ENCODE data around the gene MAPRE3.

Gene MAPRE3

DNA sequence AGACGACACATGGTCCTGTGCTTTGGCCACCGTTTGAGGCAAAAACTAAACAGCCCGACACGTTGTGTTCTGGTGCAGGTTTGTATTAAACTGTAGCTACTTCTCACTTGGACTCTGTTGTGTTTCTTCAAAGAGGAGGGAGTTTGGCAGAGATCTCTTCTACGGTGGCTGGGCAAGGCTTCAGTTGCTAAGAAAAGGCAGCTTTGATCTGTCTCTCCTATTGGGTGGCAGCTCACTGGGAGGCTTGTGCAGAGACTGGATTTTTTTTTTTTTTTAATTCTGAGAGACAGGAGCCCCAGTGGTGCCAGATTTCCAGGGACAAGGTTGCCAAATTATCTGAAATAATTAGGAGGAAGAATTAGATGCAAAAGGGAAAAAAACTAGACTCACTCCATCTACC is 20.2 kb upstream of the MAPRE3 start:
- DNase-seq (ENCODE audit: low read depth), result no peak

DNA sequence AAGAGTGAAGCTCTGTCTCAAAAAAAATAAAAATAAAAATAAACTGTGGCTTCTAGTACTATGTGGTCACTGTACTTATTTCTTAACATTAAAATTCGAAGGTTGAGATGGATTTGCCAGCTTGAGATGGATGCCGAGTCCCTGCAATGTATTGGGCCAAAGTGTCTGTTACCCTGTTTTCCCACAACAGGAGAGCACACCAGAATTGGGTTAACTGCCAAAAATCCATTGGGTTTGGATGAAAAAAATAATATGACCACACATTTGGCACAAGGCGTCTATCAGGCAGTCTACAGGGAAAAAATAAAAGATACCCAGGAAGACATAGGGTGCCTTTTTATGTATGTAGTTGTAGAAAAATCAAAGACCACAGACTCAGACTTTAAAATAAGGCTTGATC is 19.2 kb upstream of the MAPRE3 start:
- no peak for DNase-seq (ENCODE audit: low read depth)

DNA sequence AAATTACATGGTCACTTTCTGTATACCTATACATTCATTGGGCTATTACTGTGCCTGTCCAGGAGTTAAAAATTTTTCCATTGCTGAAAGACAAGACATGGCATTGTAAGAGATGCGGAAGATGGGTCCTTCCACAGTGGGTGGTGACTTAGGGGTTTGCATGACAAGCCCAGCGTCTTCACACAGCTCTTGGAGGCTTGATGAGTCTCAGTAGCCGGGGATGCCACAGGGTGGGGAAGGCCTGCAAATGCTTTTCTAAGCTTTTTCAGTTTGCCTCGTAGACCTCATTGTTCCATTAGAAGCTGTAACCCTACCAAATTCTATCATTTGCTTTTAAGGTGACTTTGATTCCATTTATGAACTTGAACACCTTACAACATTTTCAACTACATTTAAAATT is 18.1 kb upstream of the MAPRE3 start:
- DNase-seq (ENCODE audit: low read depth), result no peak

DNA sequence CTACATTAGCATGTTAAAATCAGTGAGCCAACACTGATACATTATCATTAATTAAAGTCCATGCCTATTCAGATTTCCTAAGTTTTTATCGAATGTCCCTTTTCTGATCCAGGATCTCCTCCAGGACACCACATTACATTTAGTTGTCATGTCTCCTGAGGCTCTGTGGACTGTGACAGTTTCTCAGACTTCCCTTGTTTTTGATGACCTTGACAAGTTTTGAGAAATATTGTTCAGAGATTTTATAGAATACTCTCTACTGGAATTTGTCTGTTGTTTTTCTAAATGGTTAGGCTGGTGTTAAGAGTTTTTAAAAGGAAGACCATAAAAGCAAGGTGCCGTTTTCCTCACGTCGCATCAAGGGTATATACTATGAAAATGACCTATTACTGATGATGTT is 16.3 kb upstream of the MAPRE3 start:
- no peak for DNase-seq (ENCODE audit: low read depth)

DNA sequence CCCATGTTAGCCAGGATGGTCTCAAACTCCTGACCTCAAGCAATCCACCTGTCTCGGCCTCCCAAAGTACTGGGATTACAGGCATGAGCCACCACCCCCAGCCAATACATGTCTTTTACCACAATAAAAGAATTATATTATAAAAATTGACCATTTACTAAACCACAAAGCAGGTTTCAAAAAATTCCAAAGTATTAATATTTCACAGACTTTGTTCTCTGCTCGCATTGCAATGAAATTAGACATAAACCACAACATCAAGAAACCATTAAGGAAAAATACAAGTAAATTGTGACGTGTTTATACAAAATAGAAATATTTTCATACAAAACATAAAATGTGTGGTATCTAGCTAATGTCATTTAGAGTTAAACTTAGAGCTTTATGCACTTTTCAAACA is 13.4 kb upstream of the MAPRE3 start:
- no peak for DNase-seq (ENCODE audit: low read depth)

DNA sequence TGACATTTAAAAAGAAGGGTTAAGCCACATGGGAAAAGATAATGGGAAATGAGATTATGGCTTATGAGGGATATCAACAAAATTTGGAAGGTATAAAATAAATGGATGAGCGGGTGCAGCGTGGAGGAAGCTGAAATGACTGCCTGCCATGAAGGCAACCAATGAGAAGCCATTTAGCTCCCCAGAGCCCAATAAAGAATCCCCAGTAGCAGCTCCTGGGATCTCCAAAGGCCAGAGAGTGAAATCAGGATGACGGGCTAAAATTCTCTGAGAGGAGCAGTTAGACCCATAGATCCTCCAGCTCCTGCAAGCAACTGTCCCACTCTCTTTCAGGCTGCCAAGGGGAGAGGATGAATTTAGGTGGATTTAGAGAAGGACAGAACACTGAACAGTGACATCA is 12.9 kb upstream of the MAPRE3 start:
- DNase-seq (ENCODE audit: low read depth), result no peak

DNA sequence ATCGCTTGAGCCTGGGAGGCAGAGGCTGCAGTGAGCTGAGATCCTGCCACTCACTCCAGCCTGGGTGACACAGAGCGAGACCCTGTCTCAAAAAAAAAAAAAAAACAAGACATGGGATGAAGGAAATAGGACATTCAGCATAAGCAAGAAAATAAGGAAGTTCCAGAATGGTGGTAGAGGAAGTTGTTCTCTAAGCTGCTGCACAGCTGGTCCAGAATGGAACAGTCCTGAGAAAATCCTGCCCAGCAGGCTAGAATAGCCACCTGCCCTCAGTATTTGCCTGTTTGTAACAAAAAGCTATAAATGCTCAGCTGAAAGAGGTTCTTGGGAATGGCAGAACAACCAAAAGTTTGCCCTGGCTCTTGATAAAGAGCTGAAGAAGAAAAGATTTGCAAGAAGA is 11.1 kb upstream of the MAPRE3 start:
- no peak for DNase-seq (ENCODE audit: low read depth)

DNA sequence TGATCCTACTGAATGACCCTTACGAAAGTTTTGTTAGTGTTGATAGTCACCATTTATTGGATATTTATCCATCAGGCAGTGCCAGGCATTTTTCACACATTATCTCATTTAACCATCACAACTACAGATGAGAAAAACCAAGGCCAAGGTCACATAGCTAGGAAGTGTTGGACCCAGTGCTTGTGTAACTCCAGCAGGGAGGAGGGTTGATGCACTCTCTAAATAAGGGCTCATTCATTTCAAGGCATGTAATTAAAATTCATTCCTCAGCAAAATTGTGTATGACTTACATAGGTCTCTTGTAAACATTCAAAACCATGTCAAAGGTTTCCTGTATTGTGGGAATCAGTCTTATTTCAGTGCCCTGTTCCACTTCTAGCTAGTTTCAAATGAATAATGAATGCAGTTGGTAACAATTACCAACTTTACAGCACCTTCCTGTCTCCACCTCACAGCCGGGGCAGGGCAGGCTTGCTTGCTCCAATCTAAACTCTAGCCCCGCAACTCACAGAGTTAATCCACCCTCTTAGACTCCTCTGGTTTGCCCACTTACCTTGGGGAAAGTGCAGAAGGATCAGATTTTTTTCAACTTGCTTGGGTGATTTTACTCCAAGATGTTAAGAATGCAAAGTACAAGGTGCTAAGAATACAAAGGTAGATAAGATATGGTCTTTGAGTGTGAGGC is 5.8 kb upstream of the MAPRE3 start:
- no peak for DNase-seq (ENCODE audit: low read depth)

DNA sequence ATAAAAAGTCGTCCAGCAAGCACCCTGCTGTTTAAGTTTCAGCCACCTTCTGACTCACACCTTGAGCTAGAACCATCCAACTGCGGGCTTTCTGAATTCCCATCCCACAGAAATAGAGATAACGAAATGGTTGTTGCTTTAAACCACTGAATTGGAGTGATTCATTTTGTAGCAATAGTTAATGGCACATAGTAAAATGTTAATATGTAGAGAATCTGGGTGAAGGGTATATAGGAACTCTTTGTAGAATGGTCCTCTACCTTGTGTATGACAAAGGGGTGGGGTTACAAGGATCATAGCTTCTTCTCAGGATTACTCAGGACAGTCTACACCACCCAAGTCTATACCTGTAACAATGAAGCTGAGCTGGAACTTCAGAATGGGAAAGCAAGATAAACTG is 2.4 kb upstream of the MAPRE3 start:
- no peak for DNase-seq (ENCODE audit: low read depth)

DNA sequence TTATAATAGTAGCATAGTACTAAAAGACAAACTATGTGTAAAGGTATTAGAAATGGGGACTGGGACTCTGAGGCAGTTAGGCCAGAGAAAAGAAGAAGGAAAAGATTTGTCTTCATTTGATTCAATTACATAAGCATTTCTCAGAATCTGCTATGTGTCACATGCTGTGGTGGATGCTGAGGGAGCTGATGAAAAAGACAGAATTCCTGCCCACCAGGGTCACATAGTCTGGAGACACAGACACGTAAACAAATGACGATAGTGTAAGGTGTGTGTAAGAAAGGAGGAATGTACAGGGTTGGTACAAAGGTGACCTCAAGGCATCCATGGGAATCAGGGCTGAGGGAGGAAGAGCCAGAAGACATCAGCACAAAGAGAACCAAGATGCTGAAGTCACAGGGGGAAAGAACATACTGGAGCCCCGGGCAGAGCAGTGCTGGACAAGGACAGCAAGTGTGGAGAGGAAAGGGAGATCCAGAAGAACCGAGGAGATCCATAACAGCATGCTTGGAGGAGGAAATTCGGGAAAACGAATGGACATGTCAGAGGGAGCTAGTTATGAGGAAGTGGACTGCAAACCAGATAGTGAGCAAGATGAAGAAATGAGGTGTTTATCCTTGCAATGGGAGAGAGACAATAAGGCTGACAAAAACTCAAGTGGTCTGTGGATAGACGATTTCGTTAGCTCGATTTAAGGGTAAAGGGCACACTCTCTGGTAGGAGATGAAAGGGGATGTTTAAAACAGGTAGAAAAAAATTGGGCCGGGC is 1.2 kb upstream of the MAPRE3 start:
- DNase-seq (ENCODE audit: low read depth), result no peak

DNA sequence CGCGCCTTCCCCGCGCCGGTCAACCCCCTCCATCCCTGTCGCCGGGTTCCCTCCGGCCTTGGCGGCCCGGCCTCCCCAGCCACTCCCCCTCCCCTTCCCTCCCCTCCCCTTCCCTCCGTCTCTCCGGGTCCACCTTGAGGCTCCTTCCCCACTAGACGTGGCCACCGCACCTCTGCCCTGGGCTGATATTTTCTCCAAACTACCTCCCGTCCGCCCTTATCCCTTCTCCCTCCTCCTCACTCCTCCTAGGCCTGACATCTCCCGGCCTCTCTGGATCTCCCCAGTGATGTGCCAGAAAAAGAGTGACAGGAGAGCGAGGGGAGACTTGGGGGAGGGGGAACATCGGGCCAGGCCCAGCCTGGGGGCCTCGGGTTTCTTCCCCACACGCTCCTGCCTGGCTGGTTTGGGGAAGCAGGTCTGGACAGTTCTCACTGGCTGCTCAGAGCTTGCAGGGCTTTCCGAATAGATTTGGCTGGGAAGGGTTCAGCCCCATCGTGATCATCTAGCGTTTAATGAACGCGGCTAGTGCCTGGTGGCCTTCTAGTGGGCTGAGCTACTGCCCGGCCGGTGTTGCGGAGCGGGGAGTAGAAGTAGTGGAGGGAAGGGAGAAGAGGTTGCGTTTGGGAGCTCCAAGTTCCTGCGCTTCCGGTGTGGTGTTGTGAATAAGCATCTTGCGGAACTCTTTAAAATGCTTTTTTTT is 641 bp downstream of the MAPRE3 start:
- DNase-seq (ENCODE audit: low read depth), result no peak

DNA sequence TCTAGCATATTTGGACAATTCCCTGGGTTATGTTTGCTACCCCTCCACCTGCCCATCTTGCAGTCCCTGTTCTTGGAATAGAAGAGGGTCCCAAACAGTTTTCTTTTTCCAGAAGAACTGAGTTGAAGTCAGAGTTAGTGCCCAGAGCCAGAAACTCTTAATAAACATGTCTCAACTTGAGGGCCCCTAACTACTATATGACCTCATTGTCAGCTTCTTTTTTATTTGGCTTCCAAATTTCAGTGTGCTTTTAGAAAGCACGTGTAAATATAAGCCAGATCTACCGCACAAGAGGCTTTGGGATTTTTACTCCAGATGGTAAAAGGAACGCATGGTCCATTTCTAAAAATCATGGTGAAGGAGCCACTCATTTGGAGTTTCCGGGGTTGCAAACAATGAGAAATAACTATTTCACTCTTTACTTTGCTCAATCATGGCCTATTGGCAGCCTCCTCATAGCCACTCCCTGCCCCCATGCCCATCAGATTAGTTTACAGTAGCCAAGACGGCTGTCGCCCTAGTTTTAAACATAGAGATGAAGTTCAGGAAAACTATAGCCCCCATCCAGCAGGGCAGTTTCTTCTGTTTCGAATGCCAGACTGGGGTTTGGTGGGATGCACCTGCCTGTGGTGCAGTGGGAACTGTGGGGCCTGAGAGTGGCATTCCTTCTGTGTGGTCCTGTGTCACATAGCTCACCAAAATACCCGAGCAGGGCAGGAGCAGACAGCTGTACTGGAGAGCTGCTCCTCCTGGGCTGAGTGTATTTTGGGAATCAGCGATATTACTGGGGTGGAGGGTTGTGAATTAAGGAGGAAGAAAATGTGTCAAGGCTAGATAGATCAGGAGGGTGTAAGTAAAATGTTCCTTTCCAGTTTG is 1.7 kb downstream of the MAPRE3 start:
- no peak for DNase-seq (ENCODE audit: low read depth)

DNA sequence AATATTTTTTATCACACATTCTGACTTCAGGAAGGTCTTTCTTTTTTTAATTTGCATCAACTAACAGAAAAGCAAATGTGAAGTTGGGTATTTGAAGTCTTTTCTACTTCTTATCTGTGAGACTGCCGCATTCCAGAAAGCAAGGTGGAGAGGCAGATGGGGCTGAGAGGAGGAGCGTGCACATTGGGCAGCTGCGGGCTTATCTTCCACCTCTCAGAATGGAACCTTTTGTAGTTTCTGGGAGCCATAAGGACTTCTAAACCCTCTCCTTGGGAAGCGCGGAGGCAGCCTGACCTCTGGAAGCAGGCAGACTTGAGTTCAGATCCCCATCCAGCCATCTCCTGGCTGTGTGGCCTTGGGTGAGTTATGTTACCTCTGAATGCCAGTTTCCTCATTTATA is 3.9 kb downstream of the MAPRE3 start:
- no peak for DNase-seq (ENCODE audit: low read depth)

DNA sequence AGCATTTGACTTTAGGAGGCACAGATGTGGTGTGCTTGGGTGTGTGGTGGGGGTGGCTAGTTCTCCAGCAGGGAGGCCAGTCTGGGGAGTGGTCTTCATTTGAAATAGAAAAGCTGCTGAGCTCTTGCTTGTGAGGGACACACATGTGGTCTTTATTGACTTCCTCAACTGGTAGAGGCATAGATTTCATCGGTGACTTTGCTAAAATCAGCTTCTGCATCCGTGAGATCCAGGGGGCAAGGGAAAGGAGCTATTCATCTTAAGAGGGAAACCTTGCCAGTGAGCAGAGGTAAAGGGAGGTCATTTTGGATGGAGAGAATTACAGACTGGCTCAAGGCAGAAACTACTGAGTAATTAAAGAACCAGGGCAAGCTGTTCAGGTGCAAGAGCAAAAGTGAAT is 4.7 kb downstream of the MAPRE3 start:
- no peak for DNase-seq (ENCODE audit: low read depth)

DNA sequence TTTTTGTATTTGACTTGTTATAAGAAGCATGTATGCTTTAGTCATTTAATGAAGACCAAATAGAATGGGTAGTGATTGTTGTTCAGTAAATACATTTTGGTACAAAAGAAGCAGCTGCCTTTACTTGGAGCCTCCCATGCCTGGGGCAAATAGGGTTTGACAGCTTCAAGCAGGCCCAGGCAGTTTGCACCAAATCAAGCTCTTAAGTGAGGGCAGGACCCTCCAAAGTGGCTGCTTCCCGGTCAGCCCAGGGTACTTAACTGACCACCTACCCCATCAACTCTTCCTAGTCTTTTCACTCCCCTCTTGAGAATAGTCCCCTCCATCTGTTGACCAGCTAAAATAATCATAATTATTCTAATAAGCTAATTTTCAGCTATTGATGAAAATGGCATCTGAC is 5.2 kb downstream of the MAPRE3 start:
- no peak for DNase-seq (ENCODE audit: low read depth)

DNA sequence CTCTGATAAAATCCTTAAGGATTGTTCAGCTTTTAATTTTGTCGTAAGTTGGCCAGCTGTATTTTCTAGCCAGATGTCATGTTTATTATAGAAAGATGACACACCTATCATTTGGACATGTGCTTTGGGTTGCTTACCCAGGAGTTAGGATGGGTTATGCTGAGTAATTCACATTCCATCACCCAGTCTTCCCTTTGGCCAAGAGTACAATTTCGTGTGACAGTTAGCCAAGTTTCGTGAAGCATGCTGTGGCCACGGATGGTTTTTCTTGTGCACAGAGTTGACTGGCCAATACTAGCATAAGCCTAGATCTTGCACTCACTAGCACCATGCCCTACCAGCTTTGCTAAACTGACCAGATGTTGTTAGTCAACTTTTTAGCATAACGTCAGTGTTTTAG is 5.8 kb downstream of the MAPRE3 start:
- DNase-seq (ENCODE audit: low read depth), result no peak

DNA sequence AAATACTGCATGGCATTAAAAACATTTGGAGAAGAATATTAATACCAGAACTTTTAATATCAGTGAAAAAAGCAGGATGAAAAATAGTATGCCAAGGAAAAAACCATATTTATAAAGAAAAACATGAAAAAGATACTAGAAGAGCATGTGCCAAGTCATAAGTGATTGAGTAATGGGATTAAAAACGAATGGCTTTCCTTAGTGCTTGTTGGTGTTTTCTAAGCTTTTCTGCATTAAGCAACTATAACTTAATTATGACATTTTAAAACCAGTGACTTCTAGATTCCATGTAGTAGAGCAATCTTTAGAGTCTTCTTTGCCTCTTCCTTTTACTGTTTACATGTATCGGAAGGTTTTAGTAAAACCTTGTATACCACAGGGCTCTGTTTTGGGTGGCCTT is 6.6 kb downstream of the MAPRE3 start:
- DNase-seq (ENCODE audit: low read depth), result no peak

DNA sequence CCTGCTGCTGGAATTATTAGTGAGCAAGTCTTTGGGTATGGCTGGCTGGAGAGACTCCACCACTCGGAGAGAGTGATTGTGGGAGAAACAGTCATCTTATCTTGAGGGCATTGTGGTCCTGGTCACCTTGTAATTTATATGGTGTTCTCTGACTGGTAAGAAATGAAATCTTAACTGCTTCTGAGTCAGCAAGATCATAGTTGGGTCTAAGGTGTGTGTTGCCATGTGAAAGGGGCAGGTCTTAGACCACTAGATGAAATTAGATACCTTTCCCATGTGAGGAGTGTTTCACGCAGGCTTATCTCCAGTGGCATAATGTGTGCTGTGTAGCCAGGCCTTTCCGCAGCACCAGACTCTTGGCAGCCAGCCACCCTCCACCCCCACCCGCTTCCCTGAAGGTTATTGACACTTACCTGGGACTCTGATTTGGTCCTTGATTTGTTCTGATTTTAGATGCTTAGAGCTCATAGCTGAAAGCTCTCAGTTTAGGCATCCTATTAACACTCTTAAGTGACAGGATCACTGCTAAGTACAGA is 7.7 kb downstream of the MAPRE3 start:
- DNase-seq (ENCODE audit: low read depth), result no peak

DNA sequence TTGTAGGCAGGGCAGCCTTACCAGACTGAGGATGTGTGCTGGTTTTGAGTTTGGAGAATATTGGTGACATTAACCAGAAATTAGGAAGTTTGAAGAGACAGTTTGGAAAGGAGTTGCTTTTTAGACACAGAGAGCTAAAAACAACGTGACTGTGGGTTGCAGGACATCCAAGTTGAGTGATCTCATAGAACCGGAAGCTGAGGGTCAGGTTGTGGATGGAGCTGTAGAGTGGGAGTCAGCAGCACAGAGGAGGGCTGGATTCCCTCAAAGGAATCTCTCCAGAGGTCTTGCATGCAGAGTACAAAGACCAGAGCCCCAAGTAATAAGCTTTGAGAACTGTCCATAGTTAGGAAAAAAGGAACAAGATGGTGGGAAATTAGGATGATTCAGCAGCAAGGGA is 9.3 kb downstream of the MAPRE3 start:
- no peak for DNase-seq (ENCODE audit: low read depth)

DNA sequence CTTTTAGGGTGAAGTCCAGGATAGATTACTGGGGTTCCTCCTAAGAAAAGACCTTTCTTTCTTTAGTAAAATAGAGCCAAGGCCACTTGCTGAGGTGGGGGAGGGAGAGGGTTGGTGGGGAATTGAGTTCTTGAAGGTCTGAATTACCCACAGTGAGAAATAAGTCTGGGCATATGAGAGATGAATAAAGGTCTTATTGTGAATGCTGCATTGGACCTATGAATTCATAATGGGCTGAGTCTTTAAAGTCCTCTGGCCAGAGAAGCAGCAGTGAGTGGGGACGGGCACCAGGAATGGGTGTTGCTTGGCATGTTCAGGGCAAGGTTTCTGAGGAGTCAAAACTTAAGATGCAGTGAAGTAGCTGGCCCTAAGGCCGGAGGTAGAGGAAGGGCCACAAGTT is 10.5 kb downstream of the MAPRE3 start:
- DNase-seq (ENCODE audit: low read depth), result no peak

DNA sequence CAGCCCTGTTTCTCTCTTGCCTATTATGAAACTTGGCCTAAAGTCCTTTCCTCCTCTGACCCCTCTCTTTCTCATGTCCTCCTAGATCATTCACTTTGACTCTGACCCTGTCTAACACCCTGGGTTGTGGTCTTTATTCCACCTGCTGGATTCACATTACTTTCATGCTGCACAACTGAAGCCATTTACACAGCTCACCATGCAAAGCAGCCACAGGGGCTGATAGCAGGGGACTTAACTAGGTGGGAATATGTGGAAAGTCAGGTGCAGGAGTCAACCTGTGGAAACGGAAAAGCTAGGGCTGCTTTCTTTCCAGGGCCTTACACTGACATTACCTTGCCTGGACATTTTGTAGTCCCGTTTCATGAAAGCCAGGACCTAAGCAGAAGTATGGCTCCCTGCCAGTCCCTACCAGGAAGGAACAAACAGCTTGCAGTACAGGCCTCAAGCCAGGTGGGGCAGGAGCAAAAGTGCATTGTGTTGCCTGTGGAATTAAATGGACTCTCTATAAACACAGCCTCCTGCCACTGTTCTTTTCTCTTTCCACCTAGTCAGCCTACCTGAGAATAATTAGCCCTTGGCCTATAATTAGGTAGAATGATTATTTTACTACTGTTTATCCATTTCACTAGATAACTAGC is 11.8 kb downstream of the MAPRE3 start:
- DNase-seq (ENCODE audit: low read depth), result no peak

DNA sequence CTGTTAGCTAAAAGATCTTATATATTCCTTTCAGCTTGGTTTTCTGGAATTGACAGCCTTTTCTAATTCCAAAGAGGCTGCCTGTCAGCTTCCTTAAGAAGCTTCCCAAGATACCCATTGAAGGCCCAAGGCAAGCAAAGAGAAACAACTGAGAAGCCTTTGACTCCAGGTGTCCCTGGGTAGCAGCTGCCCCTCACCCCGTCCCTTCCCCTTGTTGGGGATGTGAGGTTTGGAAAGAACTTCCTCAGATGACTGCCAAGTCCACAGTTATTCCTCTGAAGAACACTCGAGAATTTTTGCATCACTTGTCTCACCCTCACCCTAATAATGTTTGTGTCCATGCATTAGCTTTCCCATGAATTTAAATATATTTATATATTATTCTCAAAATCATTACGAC is 13.3 kb downstream of the MAPRE3 start:
- no peak for DNase-seq (ENCODE audit: low read depth)

Data from CMK (cell line).